ENCODE data around the gene FOXJ3. TPM values are rescaled to one million over a fixed set of nuclear protein-coding genes. Genes with fewer than 3 reads are reported as not detected.

Gene FOXJ3
- total and polyA plus RNA-seq, 2 donors (not counting 1 experiment from before 2014, with no cell fraction given): 15.4 to 76.4 TPM

DNA sequence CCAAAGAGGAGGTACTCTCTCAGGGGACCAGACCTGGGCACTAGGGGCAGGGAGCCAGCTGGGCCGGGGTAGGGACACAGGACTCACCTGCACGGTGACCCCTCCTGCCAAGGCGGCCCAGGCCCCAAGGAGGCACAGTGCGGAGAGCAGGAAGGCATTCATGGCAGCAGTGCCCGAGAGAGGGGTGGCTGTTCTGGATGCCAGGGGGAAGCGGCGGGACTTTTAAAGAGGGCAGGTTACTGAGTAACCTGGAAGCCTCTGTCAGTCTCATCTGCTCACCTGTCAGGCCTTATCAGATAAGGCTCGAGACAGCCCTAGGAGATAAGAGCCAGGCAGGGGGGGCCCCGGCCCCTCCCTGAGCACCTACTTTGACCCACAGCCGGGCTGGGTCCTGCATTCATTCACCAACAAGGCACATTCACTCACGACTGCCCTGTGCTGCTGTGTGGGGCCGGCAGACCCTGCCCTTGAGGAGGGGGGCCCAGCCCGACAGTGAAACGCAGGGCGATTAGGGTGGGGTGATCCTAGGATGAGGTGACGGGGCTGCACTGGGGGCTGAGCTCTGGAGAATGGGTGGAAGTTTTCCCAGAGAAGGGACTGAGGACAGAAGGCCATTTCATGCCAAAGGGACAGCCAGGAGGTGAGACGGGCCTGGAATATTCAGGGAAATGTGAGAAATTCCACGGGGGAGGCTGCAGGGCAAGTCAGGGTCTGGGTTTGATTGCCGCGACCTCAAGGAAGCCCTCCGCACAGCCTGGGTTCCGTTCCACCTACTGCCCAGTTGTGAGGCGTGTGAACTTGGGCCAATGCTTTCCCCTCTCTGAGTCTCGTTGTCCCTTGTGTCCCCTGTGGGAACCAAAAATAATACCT, 170.2 kb downstream of the FOXJ3 start, which contains the start of gene GUCA2A:
Gene GUCA2A (minus strand): TSS at position 195 of the 870 bp plus-strand sequence. CDS start 33 bp downstream, at position 162.
- Histone ChIP-seq H3K4me3 (ENCODE audit: control extremely low read depth in 1 of 5, extremely low read depth in 1 of 5, insufficient read depth in 1 of 5, low read depth in 2 of 5, low read length in 4 of 5) (no peak within 1 kb of the TSS), H3K27ac (ENCODE audit: low read length in 2 of 2) (no peak within 1 kb of the TSS), H2AFZ (ENCODE audit: insufficient read depth, low read depth, low read length, poor library complexity, severe bottlenecking) (no peak within 1 kb of the TSS), H3K9me3 (ENCODE audit: control extremely low read depth in 1 of 3, control insufficient read depth in 2 of 3, insufficient read depth in 1 of 3, low read length in 2 of 3) (peaks cover 0 to 5% (median 0%) of the 10 kb centered on the region in 3 donors), H3K79me2 (ENCODE audit: control insufficient read depth, insufficient read depth, low read length) (no peaks in the 10 kb centered on the region), H3K4me1 (ENCODE audit: control insufficient read depth in 2 of 2, insufficient read depth in 2 of 2, low read length in 2 of 2) (no peaks in the 10 kb centered on the region), H4K20me1 (ENCODE audit: control insufficient read depth, insufficient read depth, low read length, poor library complexity, severe bottlenecking) (no peaks in the 10 kb centered on the region), H3K36me3 (replicated peaks in 1 of 2; ENCODE audit: control extremely low read depth in 1 of 2, control insufficient read depth in 1 of 2, extremely low read depth in 1 of 2, insufficient read depth in 2 of 2, low read length in 1 of 2) (no peaks in the 10 kb centered on the region), H3K4me2 (replicated peaks; ENCODE audit: low read depth, low read length, poor library complexity, severe bottlenecking) (no peak within 1 kb of the TSS), H3K9ac (ENCODE audit: low read length) (no peak within 1 kb of the TSS), H3K27me3 (replicated peaks in 1 of 4; ENCODE audit: control extremely low read depth in 1 of 4, control insufficient read depth in 3 of 4, insufficient read depth in 4 of 4, low read length in 3 of 4) (peaks cover 0 to 7% (median 0%) of the 10 kb centered on the region in 4 experiments)
- no peak for TF ChIP-seq EZH2 (IDR thresholded peaks at IDR 0.05; ENCODE audit: borderline replicate concordance, insufficient read depth, low read depth, low read length, poor library complexity, severe bottlenecking)
- TF ChIP-seq, protein P1, sequence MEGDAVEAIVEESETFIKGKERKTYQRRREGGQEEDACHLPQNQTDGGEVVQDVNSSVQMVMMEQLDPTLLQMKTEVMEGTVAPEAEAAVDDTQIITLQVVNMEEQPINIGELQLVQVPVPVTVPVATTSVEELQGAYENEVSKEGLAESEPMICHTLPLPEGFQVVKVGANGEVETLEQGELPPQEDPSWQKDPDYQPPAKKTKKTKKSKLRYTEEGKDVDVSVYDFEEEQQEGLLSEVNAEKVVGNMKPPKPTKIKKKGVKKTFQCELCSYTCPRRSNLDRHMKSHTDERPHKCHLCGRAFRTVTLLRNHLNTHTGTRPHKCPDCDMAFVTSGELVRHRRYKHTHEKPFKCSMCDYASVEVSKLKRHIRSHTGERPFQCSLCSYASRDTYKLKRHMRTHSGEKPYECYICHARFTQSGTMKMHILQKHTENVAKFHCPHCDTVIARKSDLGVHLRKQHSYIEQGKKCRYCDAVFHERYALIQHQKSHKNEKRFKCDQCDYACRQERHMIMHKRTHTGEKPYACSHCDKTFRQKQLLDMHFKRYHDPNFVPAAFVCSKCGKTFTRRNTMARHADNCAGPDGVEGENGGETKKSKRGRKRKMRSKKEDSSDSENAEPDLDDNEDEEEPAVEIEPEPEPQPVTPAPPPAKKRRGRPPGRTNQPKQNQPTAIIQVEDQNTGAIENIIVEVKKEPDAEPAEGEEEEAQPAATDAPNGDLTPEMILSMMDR (IDR thresholded peaks at IDR 0.05): no peak
- Mint-ChIP-seq H3K27me3 (peaks cover 12% of the 10 kb centered on the region), H3K4me3 (no peak within 1 kb of the TSS), H3K27ac (no peak within 1 kb of the TSS), H3K9me3 (ENCODE audit: insufficient read depth) (peaks cover 3% of the 10 kb centered on the region), H3K4me1 (no peaks in the 10 kb centered on the region)
- ChIA-PET POLR2A (no interaction called here), CTCF (interaction anchor here (0.7 to 4.6 kb wide), 2 partner anchors 9 kb away, joined by 3 to 17 read pairs; no protein-coding TSS in a partner anchor)
- ATAC-seq (ENCODE audit: low read depth) (no peak), DNase-seq (no peak)
- 95% methylated on average over 21 of the region's 24 CpGs for WGBS (ENCODE audit: insufficient coverage)
- intact Hi-C loops (cut with micrococcal nuclease): no loop called here
